Measurements from ENCODE around the gene LNX2. TPM values are rescaled to one million over a fixed set of nuclear protein-coding genes. Genes with fewer than 3 reads are reported as not detected.

Gene LNX2
- polyA plus RNA-seq, 1 donor (not counting 4 experiments of a cell fraction or from before 2014, with no cell fraction given), result 17.0 TPM

DNA sequence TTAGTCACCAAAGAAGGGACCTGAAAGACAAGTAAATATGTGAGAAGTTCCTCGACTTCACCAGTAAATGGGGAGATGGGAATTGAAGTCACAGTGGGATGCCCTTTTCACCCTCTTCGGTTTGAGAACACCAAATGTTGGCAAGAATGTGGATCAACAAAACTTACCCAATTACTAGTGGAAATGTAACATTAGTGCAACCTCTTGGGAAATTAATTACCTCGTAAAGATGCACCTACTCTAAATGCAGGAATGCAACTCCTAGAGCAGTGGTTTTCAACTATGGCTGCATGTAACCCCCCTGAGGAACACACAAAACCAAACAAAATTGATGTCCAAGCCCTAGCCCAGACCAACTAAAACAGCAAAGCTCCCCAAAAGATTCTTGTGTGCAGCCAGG lies 78.1 kb downstream of the LNX2 start:
- FAIRE-seq (no peak), DNase-seq (ENCODE audit: low read depth, low spot score) (no peak)
- Histone ChIP-seq H3K79me2 (ENCODE audit: control insufficient read depth, insufficient read depth, low read length) (no peaks in the 10 kb centered on the region), H3K4me3 (ENCODE audit: control insufficient read depth in 2 of 3, extremely low read depth in 1 of 3, insufficient read depth in 2 of 3, low read depth in 1 of 3, low read length in 3 of 3) (no peak overlapping the region), H3K9me3 (ENCODE audit: control insufficient read depth, low read depth, low read length) (no peaks in the 10 kb centered on the region), H3K27ac (ENCODE audit: control insufficient read depth, insufficient read depth, low read length) (no peak overlapping the region), H3K4me1 (ENCODE audit: control insufficient read depth, extremely low read depth, insufficient read depth, low read length) (no peaks in the 10 kb centered on the region), H3K36me3 (ENCODE audit: control insufficient read depth in 2 of 2, extremely low read depth in 1 of 2, insufficient read depth in 2 of 2, low read length in 2 of 2) (peaks cover 0 to 8% of the 10 kb centered on the region in 2 experiments), H3K9me1 (ENCODE audit: control insufficient read depth, extremely low read depth, insufficient read depth, low read length) (no peaks in the 10 kb centered on the region), H3K4me2 (ENCODE audit: control insufficient read depth, extremely low read depth, insufficient read depth, low read depth, low read length) (no peak overlapping the region), H3K27me3 (ENCODE audit: control insufficient read depth, extremely low read depth, insufficient read depth, low read length) (no peaks in the 10 kb centered on the region), H4K20me1 (ENCODE audit: control insufficient read depth, extremely low read depth, insufficient read depth, low read length) (no peaks in the 10 kb centered on the region), H3K9ac (ENCODE audit: control insufficient read depth, extremely low read depth, insufficient read depth, low read length) (no peak overlapping the region), H2AFZ (ENCODE audit: control insufficient read depth, low read length) (no peak overlapping the region)
- dilution Hi-C loops (cut with MboI; ENCODE audit: extremely low pct_ligation_motif_present, low sequenced_read_pairs), result no loop called here
- TF ChIP-seq EZH2 (IDR thresholded peaks at IDR 0.05; ENCODE audit: low read length), result no peak
- TF ChIP-seq, protein P1, sequence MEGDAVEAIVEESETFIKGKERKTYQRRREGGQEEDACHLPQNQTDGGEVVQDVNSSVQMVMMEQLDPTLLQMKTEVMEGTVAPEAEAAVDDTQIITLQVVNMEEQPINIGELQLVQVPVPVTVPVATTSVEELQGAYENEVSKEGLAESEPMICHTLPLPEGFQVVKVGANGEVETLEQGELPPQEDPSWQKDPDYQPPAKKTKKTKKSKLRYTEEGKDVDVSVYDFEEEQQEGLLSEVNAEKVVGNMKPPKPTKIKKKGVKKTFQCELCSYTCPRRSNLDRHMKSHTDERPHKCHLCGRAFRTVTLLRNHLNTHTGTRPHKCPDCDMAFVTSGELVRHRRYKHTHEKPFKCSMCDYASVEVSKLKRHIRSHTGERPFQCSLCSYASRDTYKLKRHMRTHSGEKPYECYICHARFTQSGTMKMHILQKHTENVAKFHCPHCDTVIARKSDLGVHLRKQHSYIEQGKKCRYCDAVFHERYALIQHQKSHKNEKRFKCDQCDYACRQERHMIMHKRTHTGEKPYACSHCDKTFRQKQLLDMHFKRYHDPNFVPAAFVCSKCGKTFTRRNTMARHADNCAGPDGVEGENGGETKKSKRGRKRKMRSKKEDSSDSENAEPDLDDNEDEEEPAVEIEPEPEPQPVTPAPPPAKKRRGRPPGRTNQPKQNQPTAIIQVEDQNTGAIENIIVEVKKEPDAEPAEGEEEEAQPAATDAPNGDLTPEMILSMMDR (optimal IDR thresholded peaks at IDR 0.05 in 1 of 3, IDR thresholded peaks at IDR 0.05 in 1 of 3, conservative IDR thresholded peaks at IDR 0.05 in 1 of 3; ENCODE audit: extremely low read depth in 1 of 3, insufficient read depth in 2 of 3, low read length in 3 of 3), result no peak

DNA sequence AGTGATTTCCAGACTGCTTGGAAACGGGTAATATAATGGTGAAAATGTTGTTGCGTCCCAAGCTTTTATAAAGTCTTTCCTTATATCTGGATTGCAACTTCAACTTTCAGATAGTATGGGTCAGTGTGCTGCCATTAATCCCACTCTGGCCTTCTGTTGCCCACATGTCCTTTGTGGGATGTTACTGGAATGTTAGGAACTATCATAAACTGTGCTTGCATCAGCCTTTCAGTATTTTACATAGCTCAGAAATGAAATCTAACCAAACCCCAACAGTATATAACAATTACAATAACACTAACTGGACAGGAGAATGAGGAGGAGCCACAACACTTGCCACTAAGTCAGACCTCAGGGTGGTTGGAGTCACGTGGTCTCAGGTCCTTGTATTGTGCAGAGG lies 78.9 kb downstream of the LNX2 start:
- Histone ChIP-seq H3K4me3 (ENCODE audit: control insufficient read depth in 2 of 3, extremely low read depth in 1 of 3, insufficient read depth in 2 of 3, low read depth in 1 of 3, low read length in 3 of 3) (no peak overlapping the region), H3K9me1 (ENCODE audit: control insufficient read depth, extremely low read depth, insufficient read depth, low read length) (no peaks in the 10 kb centered on the region), H3K79me2 (ENCODE audit: control insufficient read depth, insufficient read depth, low read length) (no peaks in the 10 kb centered on the region), H4K20me1 (ENCODE audit: control insufficient read depth, extremely low read depth, insufficient read depth, low read length) (no peaks in the 10 kb centered on the region), H3K4me2 (ENCODE audit: control insufficient read depth, extremely low read depth, insufficient read depth, low read depth, low read length) (no peak overlapping the region), H3K36me3 (ENCODE audit: control insufficient read depth in 2 of 2, extremely low read depth in 1 of 2, insufficient read depth in 2 of 2, low read length in 2 of 2) (peaks cover 0 to 8% of the 10 kb centered on the region in 2 experiments), H3K4me1 (ENCODE audit: control insufficient read depth, extremely low read depth, insufficient read depth, low read length) (no peaks in the 10 kb centered on the region), H3K27me3 (ENCODE audit: control insufficient read depth, extremely low read depth, insufficient read depth, low read length) (no peaks in the 10 kb centered on the region), H2AFZ (ENCODE audit: control insufficient read depth, low read length) (no peak overlapping the region), H3K9ac (ENCODE audit: control insufficient read depth, extremely low read depth, insufficient read depth, low read length) (no peak overlapping the region), H3K27ac (ENCODE audit: control insufficient read depth, insufficient read depth, low read length) (no peak overlapping the region), H3K9me3 (ENCODE audit: control insufficient read depth, low read depth, low read length) (no peaks in the 10 kb centered on the region)
- FAIRE-seq (no peak), DNase-seq (ENCODE audit: low read depth, low spot score) (no peak)
- TF ChIP-seq, protein P1 (optimal IDR thresholded peaks at IDR 0.05 in 1 of 3, IDR thresholded peaks at IDR 0.05 in 1 of 3, conservative IDR thresholded peaks at IDR 0.05 in 1 of 3; ENCODE audit: extremely low read depth in 1 of 3, insufficient read depth in 2 of 3, low read length in 3 of 3), result no peak
- TF ChIP-seq EZH2 (IDR thresholded peaks at IDR 0.05; ENCODE audit: low read length), result no peak
- dilution Hi-C loops (cut with MboI; ENCODE audit: extremely low pct_ligation_motif_present, low sequenced_read_pairs), result no loop called here
